Skeletal muscle satellite cell (primary cell): ENCODE results near the gene PHACTR4. TPM values are rescaled to one million over a fixed set of nuclear protein-coding genes. Genes with fewer than 3 reads are reported as not detected.
"Not testable (repeated sequence)": the region's sequence is repeated elsewhere in the genome, so short reads cannot be mapped to it uniquely, and the experiment has no call there.

ENCODE experiments used
- H3K27me3 ChIP-seq: 2 replicates; pipeline ENCODE4 v1.7.0; 2013; ENCODE audit warnings: low read length; ENCODE audit not compliant: control insufficient read depth, insufficient read depth
- H3K36me3 ChIP-seq: 2 replicates; pipeline ENCODE4 v1.7.0; 2013; ENCODE audit warnings: mild to moderate bottlenecking, control low read depth, low read length; ENCODE audit not compliant: insufficient read depth
- H3K4me1 ChIP-seq: 2 replicates; pipeline ENCODE4 v1.7.0; 2013; ENCODE audit warnings: low read length; ENCODE audit not compliant: control insufficient read depth, insufficient read depth
- H3K4me2 ChIP-seq: 2 replicates; pipeline ENCODE4 v1.7.0; 2013; ENCODE audit warnings: mild to moderate bottlenecking, low read length
- H3K4me3 ChIP-seq: 2 replicates; pipeline ENCODE4 v1.7.0; 2013; ENCODE audit warnings: low read length
- H3K9ac ChIP-seq: 2 replicates; pipeline ENCODE4 v1.7.0; 2013; ENCODE audit warnings: mild to moderate bottlenecking, low read depth, low read length, moderate library complexity
- H3K9me3 ChIP-seq: replicated peaks from 2 replicates; pipeline ENCODE4 v1.7.0; 2013; ENCODE audit warnings: mild to moderate bottlenecking, control low read depth, low read length
- total RNA-seq: library from RNA; depleted of rRNA; stranded (reverse); fragments of >200 nt; gene quantifications from 2 replicates; pipeline ENCODE4 v1.2.3, GENCODE V29; 2012; rRNA removed

The PHACTR4 gene
- total RNA-seq, result 7.6 TPM in 2 replicates

- peak within 1 kb of the TSS; percentile 93 for H3K4me3 ChIP-seq
Observed at GRCh38 chr1:28369371-28370238, at the start of gene PHACTR4. Gene PHACTR4 (plus strand): TSS chr1:28369740. CDS start chr1:28407448, 37,708 bp downstream.

GRCh38 chr1:28322194-28322593 is 47.3 kb upstream of the PHACTR4 start:
- H3K4me2 ChIP-seq, result no peak overlapping the region
- H3K36me3 ChIP-seq, result no peaks in the 10 kb centered on the region
- no peak overlapping the region for H3K4me3 ChIP-seq
- H3K27me3 ChIP-seq, result peaks cover 4% of the 10 kb centered on the region
- no peaks in the 10 kb centered on the region for H3K9me3 ChIP-seq
- no peak overlapping the region for H3K9ac ChIP-seq
- no peaks in the 10 kb centered on the region for H3K4me1 ChIP-seq

More at GRCh38 chr1:28369371-28370238, at the start of gene PHACTR4:
- H3K9me3 ChIP-seq, result no peaks in the 10 kb centered on the region
- H3K36me3 ChIP-seq, result no peaks in the 10 kb centered on the region
- H3K4me2 ChIP-seq, result peak within 1 kb of the TSS; percentile 78
- H3K9ac ChIP-seq, result peak within 1 kb of the TSS; percentile 95
- H3K27me3 ChIP-seq, result no peaks in the 10 kb centered on the region
- H3K4me1 ChIP-seq, result peaks cover 18% of the 10 kb centered on the region

DNA sequence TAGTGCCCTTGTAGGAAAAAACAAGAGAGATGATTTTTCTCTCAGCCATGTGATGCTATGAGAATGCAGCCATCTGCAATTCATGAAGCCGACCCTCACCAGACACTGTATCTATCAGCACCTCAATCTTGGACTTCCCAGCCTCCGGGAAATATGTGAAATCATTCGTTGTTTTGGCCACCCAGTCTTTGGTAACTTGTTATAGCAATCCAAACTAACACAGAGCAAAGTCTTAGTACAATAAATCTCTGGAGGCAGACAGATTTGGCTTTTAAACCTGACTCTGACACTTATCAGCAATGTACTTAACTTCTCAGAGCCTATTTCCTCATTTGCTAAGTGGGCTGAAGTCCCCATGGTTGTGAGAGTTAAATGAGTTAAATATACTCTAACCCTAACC is 45.8 kb upstream of the PHACTR4 start:
- Histone ChIP-seq H3K4me3 (no peak overlapping the region), H3K9me3 (no peaks in the 10 kb centered on the region), H3K27me3 (no peaks in the 10 kb centered on the region), H3K4me1 (no peaks in the 10 kb centered on the region), H3K9ac (no peak overlapping the region), H3K4me2 (no peak overlapping the region), H3K36me3 (no peaks in the 10 kb centered on the region)

- H3K4me2 ChIP-seq, result no peak overlapping the region
- H3K9ac ChIP-seq, result no peak overlapping the region
- no peaks in the 10 kb centered on the region for H3K27me3 ChIP-seq
- H3K36me3 ChIP-seq, result peaks cover 2% of the 10 kb centered on the region
- H3K4me3 ChIP-seq, result no peak overlapping the region
- no peaks in the 10 kb centered on the region for H3K9me3 ChIP-seq
- H3K4me1 ChIP-seq, result peaks cover 3% of the 10 kb centered on the region
Observed at GRCh38 chr1:28326515-28326914, 43.0 kb upstream of the PHACTR4 start.

DNA sequence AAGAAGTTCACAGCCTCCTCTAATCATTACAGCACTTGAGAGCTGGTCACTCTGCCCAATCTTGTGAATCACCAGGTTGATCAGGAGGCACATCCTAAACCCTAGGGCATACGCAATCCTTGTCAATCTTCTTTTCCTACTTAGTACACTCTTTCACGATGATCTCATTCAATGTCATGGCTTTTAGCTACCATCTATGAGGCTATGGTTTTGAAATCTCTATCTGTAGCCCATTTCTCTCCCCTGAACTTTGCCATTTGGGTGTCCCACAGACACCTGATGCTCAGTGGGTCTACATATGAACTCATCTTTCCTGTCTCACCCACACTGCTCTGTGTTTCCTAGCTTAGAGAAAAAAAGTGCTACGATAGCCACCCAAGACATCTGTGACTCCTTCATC is 42.6 kb upstream of the PHACTR4 start:
- no peak overlapping the region for H3K4me2 ChIP-seq

GRCh38 chr1:28327431-28327830 is 42.1 kb upstream of the PHACTR4 start:
- H3K4me3 ChIP-seq, H3K4me2 ChIP-seq, H3K4me1 ChIP-seq, H3K27me3 ChIP-seq, H3K9ac ChIP-seq, H3K9me3 ChIP-seq: not testable (repeated sequence)
- H3K36me3 ChIP-seq, result peaks cover 11% of the 10 kb centered on the region

More for the DNA sequence above, 42.6 kb upstream of the PHACTR4 start:
- H3K4me1 ChIP-seq, result peaks cover 3% of the 10 kb centered on the region
- H3K36me3 ChIP-seq, result peaks cover 6% of the 10 kb centered on the region
- H3K4me3 ChIP-seq, result no peak overlapping the region
- H3K9ac ChIP-seq, result no peak overlapping the region
- H3K9me3 ChIP-seq, result no peaks in the 10 kb centered on the region
- no peaks in the 10 kb centered on the region for H3K27me3 ChIP-seq

DNA sequence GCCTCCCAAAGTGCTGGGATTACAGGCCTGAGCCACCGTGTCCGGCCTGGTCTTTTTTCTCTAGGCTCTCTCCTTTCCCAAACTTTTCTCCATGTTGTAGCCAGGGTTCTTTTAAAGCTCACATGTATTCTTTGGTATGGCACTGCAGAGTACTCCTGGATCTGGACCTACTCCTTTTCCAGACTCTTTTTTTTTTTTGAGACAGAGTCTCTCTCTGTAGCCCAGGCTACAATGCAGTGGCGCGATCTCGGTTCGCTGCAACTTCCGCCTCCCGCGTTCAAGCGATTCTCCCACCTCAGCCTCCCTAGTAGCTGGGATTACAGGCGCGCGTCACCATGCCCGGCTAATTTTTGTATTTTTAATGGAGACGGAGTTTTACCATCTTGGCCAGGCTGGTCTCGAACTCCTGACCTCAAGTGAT is 41.3 kb upstream of the PHACTR4 start:
- Histone ChIP-seq H3K9me3 (no peaks in the 10 kb centered on the region), H3K27me3 (no peaks in the 10 kb centered on the region), H3K4me3 (peak overlapping the region; percentile 72), H3K4me1 (peaks cover 3% of the 10 kb centered on the region), H3K36me3 (peaks cover 19% of the 10 kb centered on the region), H3K4me2 (peak overlapping the region; percentile 76), H3K9ac (peak overlapping the region; percentile 88)

DNA sequence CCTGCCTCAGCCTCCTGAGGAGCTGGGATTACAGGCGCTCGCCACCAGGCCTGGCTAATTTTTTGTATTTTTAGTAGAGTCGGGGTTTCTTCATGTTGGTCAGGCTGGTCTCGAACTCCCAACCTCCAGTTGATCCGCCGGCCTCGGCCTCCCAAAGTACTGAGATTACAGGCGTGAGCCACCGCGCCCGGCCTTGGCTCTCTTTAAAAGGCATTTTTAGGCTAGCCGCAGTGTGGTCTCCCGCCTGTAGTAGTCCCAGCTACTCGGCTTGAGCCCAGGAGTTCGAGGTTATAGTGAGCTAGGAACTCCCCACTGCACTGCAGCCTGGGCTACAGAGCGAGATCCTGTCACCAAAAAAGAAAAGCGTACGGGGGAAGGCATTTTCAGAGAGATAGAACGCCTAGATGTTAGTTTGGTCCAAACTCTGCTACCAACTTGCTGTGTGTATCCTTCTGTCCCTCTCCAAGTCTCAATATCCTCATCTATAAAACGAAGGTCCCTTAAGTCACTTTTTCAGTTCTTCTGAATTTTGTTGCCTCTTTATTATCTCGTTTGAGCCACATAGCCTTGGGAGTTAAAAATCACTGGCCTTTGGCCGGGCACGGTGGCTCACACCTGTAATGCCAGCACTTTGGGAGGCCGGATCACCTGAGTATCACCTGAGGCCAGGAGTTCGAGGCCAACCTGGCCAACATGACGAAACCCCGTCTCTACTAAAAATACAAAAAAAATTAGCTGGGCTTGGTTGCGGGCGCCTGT is 40.0 kb upstream of the PHACTR4 start:
- no peaks in the 10 kb centered on the region for H3K27me3 ChIP-seq
- peak overlapping the region; percentile 88 for H3K9ac ChIP-seq
- H3K4me1 ChIP-seq, result peaks cover 3% of the 10 kb centered on the region
- H3K4me2 ChIP-seq, result peak overlapping the region; percentile 76
- H3K4me3 ChIP-seq, result peak overlapping the region; percentile 72
- H3K36me3 ChIP-seq, result peaks cover 25% of the 10 kb centered on the region
- no peaks in the 10 kb centered on the region for H3K9me3 ChIP-seq

- Histone ChIP-seq H3K36me3 (peaks cover 12% of the 10 kb centered on the region), H3K27me3 (no peaks in the 10 kb centered on the region)
Observed at GRCh38 chr1:28338897-28339296, 30.6 kb upstream of the PHACTR4 start.

GRCh38 chr1:28339551-28339950 is 30.0 kb upstream of the PHACTR4 start:
- Histone ChIP-seq H3K4me3 (no peak overlapping the region), H3K9me3 (no peaks in the 10 kb centered on the region), H3K27me3 (no peaks in the 10 kb centered on the region), H3K36me3 (peaks cover 8% of the 10 kb centered on the region), H3K9ac (no peak overlapping the region), H3K4me1 (no peaks in the 10 kb centered on the region), H3K4me2 (no peak overlapping the region)

More at GRCh38 chr1:28338897-28339296, 30.6 kb upstream of the PHACTR4 start:
- H3K9me3 ChIP-seq, result no peaks in the 10 kb centered on the region
- no peak overlapping the region for H3K4me3 ChIP-seq
- H3K9ac ChIP-seq, result no peak overlapping the region
- no peak overlapping the region for H3K4me2 ChIP-seq
- H3K4me1 ChIP-seq, result no peaks in the 10 kb centered on the region

- Histone ChIP-seq H3K27me3 (no peaks in the 10 kb centered on the region), H3K9ac (no peak overlapping the region), H3K4me3 (no peak overlapping the region), H3K9me3 (no peaks in the 10 kb centered on the region), H3K4me1 (no peaks in the 10 kb centered on the region), H3K4me2 (no peak overlapping the region), H3K36me3 (peaks cover 5% of the 10 kb centered on the region)
Observed at GRCh38 chr1:28340221-28340974, 29.1 kb upstream of the PHACTR4 start.
